NOMO-1 treated with dmso at 0.1 percent for 144 hours (cell line): ENCODE results near the gene LRRC4C.
"Not testable (repeated sequence)": the region's sequence is repeated elsewhere in the genome, so short reads cannot be mapped to it uniquely, and the experiment has no call there.

Source experiments
- DNase-seq: peaks from one replicate; lab custom pipeline; 2025; ENCODE audit not compliant: unreplicated experiment; lab: John Stamatoyannopoulos, UW

LRRC4C gene

DNA sequence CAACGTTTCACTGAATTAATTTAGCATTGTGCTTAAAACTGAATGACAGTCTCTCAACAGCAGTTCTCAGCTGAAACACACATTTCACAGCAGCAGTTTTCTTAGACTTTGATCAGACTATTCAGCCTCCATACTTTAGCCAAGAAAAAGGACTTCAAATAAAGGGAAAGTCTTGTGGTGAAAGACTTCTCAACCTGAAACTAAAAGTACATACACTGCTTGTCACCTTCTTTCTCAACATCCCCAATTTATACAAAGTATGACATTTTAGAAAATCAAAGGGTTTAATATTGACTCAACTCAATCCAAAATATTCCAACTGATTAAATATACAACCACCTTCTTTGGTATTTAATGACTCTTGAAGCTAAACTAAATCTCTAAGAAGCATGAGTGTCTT lies 419.0 kb downstream of the LRRC4C start:
- DNase-seq, result no peak

DNA sequence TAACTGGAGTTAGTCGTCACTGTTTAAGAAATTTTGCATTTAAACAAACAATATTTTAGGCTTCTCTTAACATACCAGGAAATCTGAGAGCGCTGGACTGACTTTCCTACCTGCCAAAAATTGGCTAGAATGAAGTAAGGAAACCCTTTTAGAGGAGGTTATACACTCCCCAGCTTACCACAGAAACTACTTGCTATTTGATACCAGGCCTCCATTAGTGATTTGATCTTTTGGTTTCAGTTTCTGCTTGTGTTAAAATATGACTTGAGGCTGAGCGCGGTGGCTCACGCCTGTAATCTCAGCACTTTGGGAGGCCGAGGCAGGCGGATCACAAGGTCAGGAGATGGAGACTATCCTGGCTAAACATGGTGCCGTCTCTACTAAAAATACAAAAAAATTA lies 419.9 kb downstream of the LRRC4C start:
- no peak for DNase-seq

DNA sequence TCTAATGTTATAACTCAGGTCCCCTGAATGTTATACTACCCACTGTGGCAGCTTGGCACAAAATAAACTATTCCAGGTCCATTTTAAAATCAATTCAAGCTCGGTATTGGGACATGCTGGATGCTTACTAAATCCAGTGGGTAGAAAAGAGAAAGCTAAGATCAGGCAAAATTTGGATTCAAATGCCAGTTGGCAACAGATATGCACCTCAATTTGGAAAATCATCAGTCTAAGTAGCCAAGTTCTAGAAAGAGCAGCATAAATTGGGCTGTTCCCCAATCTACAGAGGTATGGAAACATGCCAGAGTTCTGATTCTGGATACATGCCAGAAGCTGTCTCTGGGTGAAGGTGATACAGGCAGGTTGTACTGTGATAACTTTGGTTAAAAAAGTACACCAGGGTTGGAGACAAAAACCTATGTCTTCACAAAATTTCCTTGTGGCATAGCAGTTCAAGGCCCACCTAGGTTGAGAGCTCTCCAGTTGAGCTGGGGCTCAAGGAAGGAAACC lies 427.8 kb downstream of the LRRC4C start:
- no peak for DNase-seq

DNA sequence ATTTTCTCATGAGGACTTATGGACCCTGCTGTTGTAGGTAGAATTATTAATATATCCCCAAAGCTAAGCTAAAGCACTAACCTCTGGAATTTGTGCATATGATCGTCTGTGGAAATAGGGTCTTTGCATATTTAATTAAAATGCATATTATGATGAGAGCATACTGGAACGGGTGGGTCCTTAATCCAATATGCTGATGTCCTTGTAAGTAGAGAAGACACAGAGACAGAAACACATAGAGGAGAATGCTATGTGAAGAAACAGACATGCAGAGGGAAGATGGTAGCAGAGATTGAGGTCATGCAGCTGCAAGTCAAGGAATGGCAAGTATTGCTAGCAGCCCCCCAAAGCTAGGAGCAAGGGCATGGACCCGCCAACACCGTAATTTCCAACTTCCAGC lies 439.2 kb downstream of the LRRC4C start:
- DNase-seq, result no peak

DNA sequence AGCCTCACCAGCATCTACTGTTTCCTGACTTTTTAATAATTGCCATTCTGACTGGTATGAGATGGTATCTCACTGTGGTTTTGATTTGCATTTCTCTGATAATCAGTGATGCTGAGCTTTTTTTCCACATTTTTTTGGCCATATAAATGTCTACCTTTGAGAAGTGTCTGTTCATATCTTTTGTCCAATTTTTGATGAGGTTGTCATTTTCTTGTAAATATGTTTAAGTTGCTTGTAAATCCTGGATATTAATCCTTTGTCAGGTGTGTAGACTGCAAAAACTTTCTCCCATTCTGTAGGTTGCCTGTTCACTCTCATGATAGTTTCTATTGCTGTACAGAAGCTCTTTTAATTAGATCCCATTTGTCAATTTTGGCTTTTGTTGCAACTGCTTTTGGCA lies 439.8 kb downstream of the LRRC4C start:
- DNase-seq, result not testable (repeated sequence)

DNA sequence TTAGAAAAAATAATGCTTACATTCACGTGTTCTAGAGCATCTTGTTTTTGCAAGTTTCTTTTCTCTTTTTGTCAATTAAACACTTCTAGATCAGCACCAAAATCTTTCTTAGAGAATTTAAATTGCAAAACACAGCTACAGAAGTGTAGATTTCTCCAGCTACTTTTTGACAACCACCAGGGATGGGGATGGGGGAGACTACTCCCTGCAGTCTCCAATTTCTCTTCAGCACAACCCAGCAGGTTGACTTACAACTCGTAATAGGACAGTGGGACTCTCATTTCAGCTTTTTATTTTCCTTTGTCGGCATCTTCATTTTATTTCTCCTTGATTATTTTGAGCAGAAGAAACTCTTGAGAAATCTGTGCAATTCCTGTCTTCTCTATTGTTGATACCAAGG lies 441.2 kb downstream of the LRRC4C start:
- no peak for DNase-seq

DNA sequence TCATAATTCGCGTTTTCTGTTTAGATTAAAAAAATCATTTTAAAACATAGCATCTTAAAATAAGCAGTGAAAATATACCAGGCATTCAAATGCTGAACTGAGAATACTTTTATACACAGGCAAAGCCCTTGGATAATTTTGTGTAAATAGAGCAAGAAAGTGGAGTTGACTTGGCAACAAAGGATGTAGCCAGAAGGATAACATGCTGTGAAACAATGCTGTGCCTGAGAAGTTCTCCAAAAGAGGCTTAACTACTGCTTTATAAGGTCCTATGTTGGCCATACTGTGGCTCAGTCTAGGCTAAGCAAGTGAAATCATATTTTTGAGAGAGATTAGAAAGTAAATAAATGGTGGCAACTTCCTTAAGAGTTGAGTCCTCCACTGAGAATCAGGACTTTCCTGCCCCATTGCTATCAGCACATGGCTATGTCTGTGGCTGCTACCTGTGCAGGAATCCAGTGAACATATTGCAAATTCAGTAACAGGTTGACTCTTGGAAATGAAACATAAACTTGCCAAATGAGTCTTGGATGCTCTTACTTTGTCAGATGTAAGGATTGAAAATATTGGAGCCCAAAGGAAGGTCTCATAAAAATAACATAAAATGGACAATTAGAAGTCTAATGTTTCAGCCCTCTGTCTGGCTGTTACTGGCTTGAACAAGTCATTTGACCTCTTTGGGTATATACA lies 448.9 kb downstream of the LRRC4C start:
- no peak for DNase-seq

DNA sequence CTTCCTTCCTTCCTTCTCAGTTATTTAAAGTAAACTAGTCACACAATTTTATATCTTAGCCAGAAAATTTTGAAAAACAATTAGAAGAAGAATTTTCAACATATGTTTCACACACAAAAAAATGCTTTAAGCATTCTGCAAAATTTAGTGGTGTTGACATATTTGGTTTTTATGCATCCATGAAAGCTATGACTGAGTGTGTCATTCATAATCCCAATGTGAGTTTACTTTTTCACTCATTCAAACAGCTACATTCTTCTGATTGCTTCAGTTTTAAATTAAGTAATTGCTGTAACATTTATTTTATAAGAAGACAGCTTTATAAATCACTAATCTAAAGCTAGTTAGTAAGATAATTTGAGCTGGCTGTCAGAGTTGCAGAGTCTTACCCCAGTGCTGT lies 453.5 kb downstream of the LRRC4C start:
- no peak for DNase-seq

DNA sequence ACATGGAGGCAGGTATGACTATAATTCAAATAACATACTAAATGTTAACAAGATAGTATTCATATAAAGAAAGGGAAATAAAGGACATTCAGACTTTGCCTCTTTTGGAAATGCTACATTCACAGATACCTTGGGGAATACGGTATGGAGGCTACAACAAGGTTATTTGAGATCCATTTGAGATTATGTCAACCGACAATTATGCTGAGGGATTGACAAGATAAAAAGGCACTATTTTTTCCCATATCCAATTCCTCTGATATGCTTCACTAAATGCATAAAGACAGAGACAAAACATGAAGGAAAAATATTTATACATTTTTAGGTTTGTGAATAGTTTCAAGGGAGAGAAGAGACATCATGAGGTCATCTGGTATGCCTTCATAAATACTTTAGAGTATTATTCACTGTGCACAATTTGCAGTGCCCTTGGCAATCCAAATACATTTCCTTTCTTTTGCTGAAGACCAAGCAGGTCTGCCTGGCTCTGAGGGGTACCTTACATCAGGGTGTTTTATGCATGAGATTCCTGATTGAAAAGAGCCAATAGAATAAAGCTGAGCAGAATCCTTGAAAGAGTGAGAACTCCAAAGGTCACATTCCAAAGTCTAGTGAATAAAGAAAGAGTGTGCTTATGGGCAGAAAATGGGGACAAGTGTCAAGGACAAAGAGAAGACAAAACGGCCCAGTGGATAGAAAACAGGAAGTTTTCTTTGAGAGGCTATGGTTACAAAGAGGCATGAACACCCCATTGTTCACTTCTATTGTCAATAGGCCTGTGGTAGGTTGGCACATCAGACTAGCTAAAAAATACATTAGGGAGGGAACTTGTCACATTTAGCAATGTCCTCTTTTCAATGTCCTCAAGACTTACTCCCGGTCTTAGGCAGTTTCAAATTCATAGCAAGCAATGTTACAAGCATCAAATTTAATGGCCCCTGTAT lies 455.8 kb downstream of the LRRC4C start:
- DNase-seq, result no peak

DNA sequence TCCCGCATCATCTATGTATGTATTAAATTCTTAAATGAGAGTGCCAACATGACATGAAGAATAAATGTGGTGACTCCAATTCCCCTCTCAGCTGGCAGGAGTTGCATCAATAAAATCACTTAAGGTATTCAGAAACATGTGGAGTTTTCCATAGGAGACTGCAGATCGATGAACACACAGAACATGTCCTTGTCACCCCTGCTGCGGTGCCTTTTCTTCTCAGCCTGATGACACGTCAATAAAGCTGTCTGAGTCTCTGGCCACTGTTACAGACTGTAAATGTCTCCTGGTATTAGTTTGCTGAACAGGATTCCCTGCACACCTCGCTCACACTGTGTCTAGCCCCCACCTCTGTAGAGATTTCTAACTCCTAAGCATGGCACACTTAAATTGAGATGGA lies 460.5 kb downstream of the LRRC4C start:
- no peak for DNase-seq

DNA sequence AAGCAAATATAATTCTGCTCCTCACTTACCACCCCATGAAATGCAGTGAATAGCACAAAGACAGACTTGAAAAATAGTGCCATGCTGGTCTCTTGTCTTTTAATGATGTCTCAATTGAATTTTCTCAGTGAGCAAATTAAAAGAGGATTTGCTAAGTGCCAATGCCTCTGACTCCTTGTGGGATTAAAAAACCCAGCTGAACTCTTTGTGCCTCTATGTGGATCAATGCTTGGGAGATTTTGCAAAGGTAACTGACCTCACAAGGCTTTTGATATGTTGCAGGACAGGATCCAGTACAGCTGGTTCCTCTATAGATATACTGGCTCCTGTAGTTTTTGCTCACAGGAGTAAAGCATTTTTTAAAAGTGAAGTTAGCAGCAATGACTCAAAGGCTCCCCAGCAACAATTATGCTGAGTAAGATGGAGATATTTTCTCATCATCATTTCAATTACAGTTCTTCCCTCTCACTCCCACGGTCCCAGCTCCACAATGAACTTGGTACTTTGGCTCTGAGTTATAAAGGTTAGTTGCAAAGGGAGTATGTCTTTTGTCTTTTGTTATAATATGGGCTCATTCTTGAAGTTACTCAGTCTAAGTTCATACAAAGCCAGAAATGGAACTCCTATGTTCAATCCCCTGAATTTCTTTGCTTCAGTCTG lies 471.5 kb downstream of the LRRC4C start:
- DNase-seq, result no peak

DNA sequence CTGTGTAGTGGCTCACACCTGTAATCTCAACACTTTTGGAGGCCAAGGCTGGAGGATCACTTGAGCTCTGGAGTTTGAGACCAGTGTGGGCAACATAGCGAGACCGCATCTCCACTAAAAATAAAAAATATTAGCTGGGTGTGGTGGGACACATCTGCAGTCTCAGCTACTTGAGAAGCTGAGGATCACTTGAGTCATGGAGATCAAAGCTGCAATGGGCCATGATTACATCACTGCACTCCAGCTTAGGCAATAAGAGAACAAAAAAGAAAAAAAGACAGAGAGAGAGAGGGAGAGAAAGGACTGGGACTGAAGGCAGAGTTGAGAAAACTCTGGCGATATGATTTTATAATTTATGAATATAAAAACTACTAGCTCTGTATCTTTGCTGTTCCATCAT lies 473.1 kb downstream of the LRRC4C start:
- DNase-seq, result no peak

DNA sequence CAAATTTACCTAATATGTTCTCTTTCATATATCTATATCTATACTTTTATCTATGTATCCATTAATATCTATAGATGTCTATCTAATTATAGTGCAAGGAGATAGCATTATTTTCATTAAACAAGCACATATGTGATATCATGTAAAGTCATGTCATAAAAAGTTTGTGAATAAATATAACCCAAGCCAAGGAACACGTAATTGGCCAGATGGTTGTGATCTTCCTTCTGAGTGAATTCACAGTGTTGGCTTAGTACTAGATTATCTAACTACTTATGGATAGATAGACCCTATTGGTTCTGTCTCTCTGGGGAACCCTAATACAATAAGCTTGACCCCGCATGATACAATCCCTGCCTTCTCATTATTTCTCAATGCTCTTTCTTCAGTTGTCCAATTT lies 484.4 kb downstream of the LRRC4C start:
- DNase-seq, result no peak

DNA sequence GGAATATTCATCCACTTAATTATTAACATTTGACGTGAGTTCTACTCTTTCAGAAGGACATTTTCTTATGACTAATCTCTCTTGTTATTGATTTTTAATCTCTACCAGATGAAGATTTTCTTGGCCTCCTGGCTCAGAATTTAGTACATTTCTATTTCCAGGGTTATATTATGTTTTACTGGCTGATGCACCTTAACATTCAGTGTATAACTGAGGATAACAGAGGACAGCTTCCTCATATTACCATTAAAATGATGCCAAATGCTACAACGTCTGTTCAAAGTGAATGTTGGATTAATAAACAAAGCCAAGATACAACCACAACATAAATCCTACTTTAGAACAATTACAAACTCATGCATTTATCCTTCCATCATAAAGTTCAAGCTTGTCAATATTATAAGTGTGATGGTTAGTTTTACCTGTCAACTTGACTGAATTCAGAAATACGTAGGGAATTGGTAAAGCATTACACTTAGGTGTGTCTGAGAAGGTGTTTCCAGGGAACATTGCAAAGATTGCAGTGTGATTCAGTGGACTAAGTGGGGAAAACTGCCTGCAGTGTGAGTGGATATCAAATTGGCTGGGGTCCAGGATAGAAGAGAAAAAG lies 485.2 kb downstream of the LRRC4C start:
- DNase-seq, result no peak

DNA sequence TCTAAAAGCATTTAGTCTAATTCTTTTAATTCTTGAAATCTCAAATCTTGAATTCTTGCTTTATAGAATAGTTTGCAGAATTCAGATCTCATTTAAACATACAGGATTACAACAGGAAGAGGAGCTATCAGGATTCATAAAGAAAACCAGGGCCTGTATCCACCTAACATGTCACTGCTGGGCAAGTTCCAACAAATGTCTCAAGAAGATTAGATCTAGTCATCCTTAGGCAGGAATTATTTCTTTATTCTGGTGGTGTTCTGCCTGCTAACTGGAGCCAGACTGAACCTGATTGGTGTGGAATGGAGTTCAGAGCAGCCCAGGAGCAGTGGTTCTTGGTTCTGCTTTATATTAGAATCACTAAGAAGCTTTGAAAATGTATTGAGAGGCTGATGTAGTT lies 500.7 kb downstream of the LRRC4C start:
- DNase-seq, result no peak

DNA sequence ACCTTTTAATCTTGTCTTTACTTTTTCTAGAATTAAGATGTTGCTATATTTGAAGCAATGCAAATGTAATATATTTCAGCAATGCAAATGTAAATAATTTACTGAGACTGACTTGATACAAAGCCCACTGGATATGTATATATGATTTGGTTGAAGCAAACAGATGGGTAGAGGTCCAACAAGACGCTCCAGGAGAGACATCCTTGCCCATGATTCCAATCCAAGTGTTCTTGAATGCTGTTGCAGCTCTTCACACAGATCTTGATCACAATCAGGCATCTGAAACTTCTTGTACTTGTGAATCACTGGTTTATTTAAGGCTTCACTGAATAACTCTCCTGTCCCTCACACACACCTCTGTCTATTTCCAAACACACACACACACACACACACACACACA lies 507.0 kb downstream of the LRRC4C start:
- no peak for DNase-seq

DNA sequence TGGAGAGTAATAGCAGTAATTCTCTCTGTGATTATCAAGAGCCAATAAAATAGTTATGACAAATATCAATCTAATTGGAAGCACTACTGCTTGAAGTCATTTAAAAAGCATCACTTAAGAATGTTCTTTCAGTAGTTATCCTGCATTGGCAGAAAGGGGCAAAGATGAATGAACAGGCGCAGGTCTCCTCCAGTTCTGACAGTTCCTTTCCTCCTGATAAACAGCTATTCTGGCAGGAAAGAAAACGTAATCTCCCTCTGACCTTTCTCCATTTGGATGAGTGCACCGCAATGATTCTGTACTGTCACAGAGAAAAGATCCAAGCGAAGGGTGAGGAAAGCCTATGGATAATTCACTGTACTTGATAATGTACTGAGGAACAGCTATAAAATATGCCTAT lies 521.5 kb downstream of the LRRC4C start:
- DNase-seq, result no peak

DNA sequence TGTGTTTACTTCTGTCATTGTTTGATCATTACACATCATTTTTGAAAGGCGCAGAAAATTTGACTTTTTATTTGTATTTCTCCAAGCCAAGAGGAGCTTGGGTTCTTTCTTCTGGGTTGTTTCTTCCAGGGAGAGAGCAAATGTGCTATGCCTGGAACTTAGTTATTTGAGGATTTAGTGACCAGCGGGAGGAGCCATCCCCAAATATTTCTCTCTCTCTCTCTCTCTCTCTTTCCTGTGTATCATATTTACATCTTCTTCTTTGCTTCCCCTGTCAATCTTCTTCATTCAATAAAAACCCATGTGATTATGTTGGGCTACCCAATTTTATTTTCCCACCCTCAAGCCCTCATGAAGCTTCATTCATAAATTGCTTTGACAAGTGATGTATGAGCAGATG lies 534.5 kb downstream of the LRRC4C start:
- no peak for DNase-seq

DNA sequence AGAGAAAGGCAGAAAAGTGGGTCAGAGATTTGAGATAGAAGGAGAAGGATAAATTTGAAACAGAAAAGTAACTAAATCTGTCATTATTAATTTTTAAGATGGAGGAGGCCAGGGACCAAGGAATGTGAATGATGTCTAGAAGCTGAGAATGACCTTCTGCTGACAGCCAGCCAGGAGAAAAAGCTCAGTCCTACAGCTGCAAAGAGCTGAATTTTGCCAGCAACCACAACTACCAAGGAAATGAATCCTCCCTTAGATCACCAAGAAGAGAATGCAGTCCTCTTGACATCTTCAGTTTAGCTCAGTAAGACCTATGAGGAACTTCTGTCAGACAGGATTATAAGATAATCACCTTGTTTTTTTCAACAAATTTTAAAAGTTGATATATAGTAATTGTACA lies 538.2 kb downstream of the LRRC4C start:
- no peak for DNase-seq

DNA sequence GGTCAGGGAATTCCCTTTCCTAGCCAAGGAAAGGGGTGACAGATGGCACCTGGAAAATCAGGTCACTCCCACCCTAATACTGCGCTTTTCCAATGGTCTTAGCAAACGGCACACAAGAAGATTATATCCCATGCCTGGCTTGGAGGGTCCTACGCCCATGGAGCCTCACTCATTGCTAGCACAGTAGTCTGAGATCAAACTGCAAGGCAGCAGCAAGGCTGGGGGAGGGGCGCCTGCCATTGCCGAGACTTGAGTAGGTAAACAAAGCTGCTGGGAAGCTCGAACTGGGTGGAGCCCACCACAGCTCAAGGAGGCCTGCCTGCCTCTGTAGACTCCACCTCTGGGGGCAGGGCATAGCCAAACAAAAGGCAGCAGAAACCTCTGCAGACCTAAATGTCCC lies 548.7 kb downstream of the LRRC4C start:
- not testable (repeated sequence) for DNase-seq

DNA sequence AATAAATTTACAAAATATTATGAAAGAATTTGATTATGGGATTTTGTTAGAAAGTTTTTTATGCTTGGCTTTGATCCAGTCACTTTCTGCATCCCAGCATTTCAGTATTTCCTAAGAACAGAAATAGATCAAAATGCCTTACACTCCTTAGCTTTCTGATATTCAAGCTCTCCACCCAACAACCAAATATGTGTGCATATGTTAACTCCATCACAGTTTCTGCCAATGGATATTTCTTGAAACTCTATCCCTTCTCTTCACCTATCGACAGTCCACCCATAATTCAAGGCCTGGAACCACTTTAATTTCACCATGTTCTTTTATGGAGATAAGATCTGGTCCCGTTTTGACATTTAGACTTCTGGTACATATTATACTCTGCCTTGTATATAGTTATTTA lies 565.0 kb downstream of the LRRC4C start:
- no peak for DNase-seq
